Astrocyte (in vitro differentiated cells and primary cell): ENCODE results near the gene PTPRN2. TPM values are rescaled to one million over a fixed set of nuclear protein-coding genes. Genes with fewer than 3 reads are reported as not detected.
A peak's percentile ranks its signal among the peaks of the same experiment; 100 is the strongest.

Experiments used
- DNase-seq: peaks from one replicate; pipeline ENCODE4 v3.0.0-alpha.2; 2010; ENCODE audit warnings: low read depth
- FAIRE-seq: peaks from 2 replicates; lab custom pipeline; 2011; peaks lifted over from hg19 to GRCh38; lab: Jason Lieb, UNC
- H2AFZ ChIP-seq: 2 replicates; pipeline ENCODE4 v1.6.0; 2012; ENCODE audit warnings: low read depth, low read length, inconsistent platforms
- H3K27ac ChIP-seq: 2 replicates; pipeline ENCODE4 v1.5.1; 2011; ENCODE audit warnings: low read depth, low read length, inconsistent platforms
- H3K27me3 ChIP-seq: 2 replicates; pipeline ENCODE4 v1.6.0; 2011; ENCODE audit warnings: low read length, inconsistent platforms; ENCODE audit not compliant: insufficient read depth
- H3K36me3 ChIP-seq: 2 replicates; pipeline ENCODE4 v1.5.1; 2011; ENCODE audit warnings: low read length, inconsistent platforms; ENCODE audit not compliant: insufficient read depth
- H3K4me1 ChIP-seq: 2 replicates; pipeline ENCODE4 v1.5.1; 2011; ENCODE audit warnings: low read length, inconsistent platforms; ENCODE audit not compliant: insufficient read depth
- H3K4me2 ChIP-seq: 2 replicates; pipeline ENCODE4 v1.6.0; 2012; ENCODE audit warnings: low read length, inconsistent platforms
- H3K4me3 ChIP-seq: 2 replicates; pipeline ENCODE4 v1.5.1; 2011; ENCODE audit warnings: low read depth, mild to moderate bottlenecking, low read length, inconsistent platforms; ENCODE audit not compliant: insufficient read depth
- H3K79me2 ChIP-seq: 2 replicates; pipeline ENCODE4 v1.6.0; 2012; ENCODE audit warnings: mild to moderate bottlenecking, low read length, inconsistent platforms; ENCODE audit not compliant: insufficient read depth
- H3K9ac ChIP-seq: 2 replicates; pipeline ENCODE4 v1.6.0; 2012; ENCODE audit warnings: mild to moderate bottlenecking, low read length, inconsistent platforms
- H3K9me3 ChIP-seq: 2 replicates; pipeline ENCODE4 v1.5.1; 2012; ENCODE audit warnings: low read depth, mild to moderate bottlenecking, low read length, inconsistent platforms; ENCODE audit not compliant: insufficient read depth
- H4K20me1 ChIP-seq: 2 replicates; pipeline ENCODE4 v1.6.0; 2012; ENCODE audit warnings: low read length, inconsistent platforms; ENCODE audit not compliant: insufficient read depth
- H3K27ac Mint-ChIP-seq: one replicate; pipeline ENCODE4 v1.8.0; 2021; ENCODE audit warnings: mild to moderate bottlenecking, mixed read lengths; ENCODE audit not compliant: unreplicated experiment
- H3K27me3 Mint-ChIP-seq: one replicate; pipeline ENCODE4 v1.8.0; 2021; ENCODE audit warnings: low read depth, mixed read lengths; ENCODE audit not compliant: unreplicated experiment
- H3K36me3 Mint-ChIP-seq: one replicate; pipeline ENCODE4 v1.8.0; 2021; ENCODE audit warnings: low read depth, mixed read lengths; ENCODE audit not compliant: unreplicated experiment
- H3K4me1 Mint-ChIP-seq: one replicate; pipeline ENCODE4 v1.8.0; 2021; ENCODE audit warnings: low read depth, mixed read lengths; ENCODE audit not compliant: unreplicated experiment
- H3K4me3 Mint-ChIP-seq: one replicate; pipeline ENCODE4 v1.8.0; 2021; ENCODE audit warnings: mild to moderate bottlenecking, moderate library complexity, mixed read lengths; ENCODE audit not compliant: unreplicated experiment
- H3K9me3 Mint-ChIP-seq: one replicate; pipeline ENCODE4 v1.8.0; 2021; ENCODE audit warnings: mild to moderate bottlenecking, mixed read lengths; ENCODE audit not compliant: unreplicated experiment
- EZH2 ChIP-seq: IDR thresholded peaks from 2 replicates; pipeline ENCODE4 v1.6.1; 2012; ENCODE audit warnings: mild to moderate bottlenecking, low read length, inconsistent platforms; ENCODE audit not compliant: insufficient read depth
- total RNA-seq: library from RNA; stranded (reverse); gene quantifications from 2 replicates; pipeline ENCODE4 v1.2.1, GENCODE V29; 2021
- TF ChIP-seq, protein P1 (sequence below): IDR thresholded peaks from 2 replicates; pipeline ENCODE4 v1.5.1; 2011; ENCODE audit warnings: low read depth, mild to moderate bottlenecking, inconsistent platforms, low read length, moderate library complexity; ENCODE audit not compliant: insufficient read depth

Gene PTPRN2
- total RNA-seq, 1 donor from 2014 or later: 0.09 TPM

DNA sequence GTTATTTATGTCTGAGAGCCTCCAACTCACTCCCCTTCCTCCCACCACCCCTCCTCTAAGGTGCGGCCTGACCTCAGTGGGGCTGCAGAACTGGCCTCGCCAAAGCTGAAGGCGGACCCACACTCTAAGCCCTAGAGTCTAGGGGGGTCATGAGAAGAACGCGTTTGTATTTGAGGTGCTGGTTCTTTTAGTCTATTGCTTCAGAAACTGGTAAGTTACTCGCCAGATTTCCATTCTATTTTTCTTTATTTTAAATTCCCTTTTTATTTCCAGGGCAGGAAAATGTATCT lies 893.3 kb downstream of the PTPRN2 start:
- no peaks in the 10 kb centered on the region for H3K36me3 ChIP-seq
- DNase-seq: no peak
- H3K4me2 ChIP-seq: no peak overlapping the region
- H3K27ac ChIP-seq: no peak overlapping the region
- Mint-ChIP-seq H3K27me3 (no peaks in the 10 kb centered on the region), H3K27ac (no peak overlapping the region), H3K4me3 (no peak overlapping the region), H3K4me1 (no peaks in the 10 kb centered on the region), H3K36me3 (no peaks in the 10 kb centered on the region), H3K9me3 (peaks cover 6% of the 10 kb centered on the region)
- no peak for FAIRE-seq
- peaks cover 8% of the 10 kb centered on the region for H3K4me1 ChIP-seq
- peaks cover 5% of the 10 kb centered on the region for H3K79me2 ChIP-seq
- H3K9me3 ChIP-seq: no peaks in the 10 kb centered on the region
- H3K9ac ChIP-seq: no peak overlapping the region
- H3K4me3 ChIP-seq: no peak overlapping the region
- H4K20me1 ChIP-seq: no peaks in the 10 kb centered on the region
- H3K27me3 ChIP-seq: peaks cover 16% of the 10 kb centered on the region
- no peak overlapping the region for H2AFZ ChIP-seq
- TF ChIP-seq EZH2: no peak
- TF ChIP-seq, protein P1, sequence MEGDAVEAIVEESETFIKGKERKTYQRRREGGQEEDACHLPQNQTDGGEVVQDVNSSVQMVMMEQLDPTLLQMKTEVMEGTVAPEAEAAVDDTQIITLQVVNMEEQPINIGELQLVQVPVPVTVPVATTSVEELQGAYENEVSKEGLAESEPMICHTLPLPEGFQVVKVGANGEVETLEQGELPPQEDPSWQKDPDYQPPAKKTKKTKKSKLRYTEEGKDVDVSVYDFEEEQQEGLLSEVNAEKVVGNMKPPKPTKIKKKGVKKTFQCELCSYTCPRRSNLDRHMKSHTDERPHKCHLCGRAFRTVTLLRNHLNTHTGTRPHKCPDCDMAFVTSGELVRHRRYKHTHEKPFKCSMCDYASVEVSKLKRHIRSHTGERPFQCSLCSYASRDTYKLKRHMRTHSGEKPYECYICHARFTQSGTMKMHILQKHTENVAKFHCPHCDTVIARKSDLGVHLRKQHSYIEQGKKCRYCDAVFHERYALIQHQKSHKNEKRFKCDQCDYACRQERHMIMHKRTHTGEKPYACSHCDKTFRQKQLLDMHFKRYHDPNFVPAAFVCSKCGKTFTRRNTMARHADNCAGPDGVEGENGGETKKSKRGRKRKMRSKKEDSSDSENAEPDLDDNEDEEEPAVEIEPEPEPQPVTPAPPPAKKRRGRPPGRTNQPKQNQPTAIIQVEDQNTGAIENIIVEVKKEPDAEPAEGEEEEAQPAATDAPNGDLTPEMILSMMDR: no peak

DNA sequence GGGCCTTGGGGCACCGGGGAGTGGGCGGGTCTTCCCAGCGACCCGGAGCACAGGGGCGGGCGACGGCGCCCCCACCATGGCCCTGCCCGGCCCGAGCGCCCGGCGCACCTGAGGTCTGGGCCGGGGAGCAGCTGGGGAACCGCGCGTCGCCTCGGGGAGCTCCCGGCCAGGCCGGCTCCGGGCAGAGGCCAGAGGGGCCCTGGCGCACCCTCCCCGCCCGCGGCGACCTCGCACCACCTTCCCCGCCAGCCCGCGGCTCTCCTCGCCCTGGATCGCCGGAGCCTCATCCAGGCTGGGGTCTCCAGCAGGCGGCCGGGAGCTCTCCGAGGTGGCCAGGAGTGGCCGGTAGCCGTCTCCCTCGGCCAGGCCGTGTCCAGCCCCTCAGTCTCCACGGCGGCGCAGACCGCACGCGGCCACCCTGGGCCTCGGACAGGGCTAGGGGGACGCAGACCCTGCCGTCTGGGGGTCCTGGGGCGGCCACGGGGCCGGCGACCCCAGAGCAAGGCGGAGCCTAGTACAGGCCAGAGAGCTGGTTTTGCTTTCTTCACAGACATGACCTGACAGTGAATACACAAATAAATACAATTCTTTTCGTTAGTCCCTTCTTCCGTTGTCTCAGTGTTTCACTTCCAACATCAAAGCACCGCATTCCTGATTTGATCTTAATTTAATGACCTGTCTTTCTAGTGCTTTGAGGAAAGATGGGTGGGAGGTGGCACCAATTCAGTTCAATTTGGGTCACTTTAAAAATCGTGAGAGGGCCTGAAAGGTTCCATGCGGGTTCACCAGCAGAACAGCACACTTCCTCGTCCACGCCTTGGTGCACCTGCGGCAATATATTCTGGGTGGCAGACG lies 893.9 kb downstream of the PTPRN2 start:
- Histone ChIP-seq H3K9ac (no peak overlapping the region), H3K4me1 (peaks cover 11% of the 10 kb centered on the region), H3K4me3 (no peak overlapping the region), H3K27ac (no peak overlapping the region), H3K79me2 (peaks cover 6% of the 10 kb centered on the region), H3K36me3 (no peaks in the 10 kb centered on the region), H3K4me2 (peak overlapping the region; percentile 44), H3K9me3 (no peaks in the 10 kb centered on the region), H2AFZ (no peak overlapping the region), H4K20me1 (no peaks in the 10 kb centered on the region), H3K27me3 (peaks cover 19% of the 10 kb centered on the region)
- Mint-ChIP-seq H3K27me3 (no peaks in the 10 kb centered on the region), H3K4me3 (no peak overlapping the region), H3K27ac (no peak overlapping the region), H3K36me3 (no peaks in the 10 kb centered on the region), H3K4me1 (no peaks in the 10 kb centered on the region), H3K9me3 (peaks cover 6% of the 10 kb centered on the region)
- no peak for FAIRE-seq
- peak; percentile 50 for TF ChIP-seq EZH2
- TF ChIP-seq, protein P1: no peak
- DNase-seq: no peak

DNA sequence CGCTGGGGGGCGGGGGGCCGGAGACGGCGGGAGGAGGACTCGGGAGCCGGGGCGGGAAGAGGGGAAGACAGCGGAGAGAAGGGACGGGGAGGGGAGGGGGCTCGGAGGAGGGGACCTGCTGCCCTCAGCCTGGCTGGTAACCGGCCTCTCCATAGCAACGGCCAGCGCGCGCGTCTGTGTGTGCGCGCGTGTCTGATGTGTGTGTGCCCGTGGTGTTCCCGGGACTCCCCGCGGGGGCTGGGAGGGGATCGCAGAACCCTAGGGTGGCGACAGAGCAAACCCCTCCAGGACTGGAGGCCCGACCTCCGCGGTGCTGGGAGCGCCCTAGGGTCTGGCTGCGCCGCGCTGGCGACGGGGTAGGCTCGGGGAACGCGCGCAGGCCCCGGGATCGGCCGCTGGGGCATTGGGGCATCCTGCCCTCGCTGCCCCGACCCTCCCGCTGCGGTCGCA lies 894.5 kb downstream of the PTPRN2 start:
- H3K27me3 Mint-ChIP-seq: no peaks in the 10 kb centered on the region
- Histone ChIP-seq H3K4me3 (no peak overlapping the region), H3K36me3 (no peaks in the 10 kb centered on the region), H3K4me2 (peak overlapping the region; percentile 44), H2AFZ (no peak overlapping the region), H3K4me1 (peaks cover 15% of the 10 kb centered on the region), H3K27me3 (peaks cover 24% of the 10 kb centered on the region), H3K27ac (no peak overlapping the region), H3K9ac (no peak overlapping the region), H4K20me1 (peaks cover 5% of the 10 kb centered on the region), H3K79me2 (peaks cover 6% of the 10 kb centered on the region), H3K9me3 (no peaks in the 10 kb centered on the region)
- FAIRE-seq (no peak), DNase-seq (no peak)
- H3K4me3 Mint-ChIP-seq: no peak overlapping the region
- H3K4me1 Mint-ChIP-seq: no peaks in the 10 kb centered on the region
- H3K9me3 Mint-ChIP-seq: peaks cover 11% of the 10 kb centered on the region
- H3K36me3 Mint-ChIP-seq: no peaks in the 10 kb centered on the region
- TF ChIP-seq, protein P1: no peak
- peak; percentile 73 for TF ChIP-seq EZH2
- H3K27ac Mint-ChIP-seq: no peak overlapping the region
